Tibial nerve (tissue), 4 donors: Measurements from ENCODE around the gene ZNF385C. TPM values are rescaled to one million over a fixed set of nuclear protein-coding genes. Genes with fewer than 3 reads are reported as not detected.

Experiments used
- DNase-seq, 2 donors: peaks; one replicate each; pipeline ENCODE4 v3.0.0-alpha.2; 2019; ENCODE audit warnings: low spot score in 2 of 2
- H3K27ac ChIP-seq, 4 donors: fragments of 200-600 bp; sonication (generic) in 3 of 4; one replicate each; pipeline ENCODE4 v1.5.1; 2017 to 2019; ENCODE audit warnings: mild to moderate bottlenecking in 1 of 4
- H3K27me3 ChIP-seq, 2 donors: fragments of 200-600 bp; sonication (generic) in 1 of 2; one replicate each; pipeline versions ENCODE4 v1.5.1 to v1.6.0; 2017 to 2019
- H3K36me3 ChIP-seq, 3 donors: fragments of 200-600 bp; sonication (generic); one replicate each; pipeline ENCODE4 v1.5.1; 2018 to 2019
- H3K4me1 ChIP-seq, 4 donors: fragments of 200-600 bp; sonication (generic) in 3 of 4; one replicate each; pipeline ENCODE4 v1.5.1; 2017 to 2019
- H3K4me3 ChIP-seq, 4 donors: fragments of 200-600 bp; sonication (generic) in 3 of 4; one replicate each; pipeline ENCODE4 v1.5.1; 2017 to 2019; ENCODE audit warnings: mild to moderate bottlenecking in 1 of 4, moderate library complexity in 1 of 4
- H3K9me3 ChIP-seq, 4 donors: fragments of 200-600 bp; sonication (generic) in 3 of 4; one replicate each; pipeline ENCODE4 v1.5.1; 2017 to 2019
- CTCF ChIP-seq, 5 experiments: fragments of 200-600 bp in 3 of 5; fragments of 450-650 bp in 2 of 5; sonication (generic) in 3 of 5; IDR thresholded peaks; one replicate each; pipeline ENCODE4 v1.5.1; 2016 to 2019; ENCODE audit warnings: antibody characterized with exemption in 5 of 5, mild to moderate bottlenecking in 3 of 5, moderate library complexity in 2 of 5
- EP300 ChIP-seq, 2 donors: sonication (generic); formaldehyde crosslinking; IDR thresholded peaks; one replicate each; pipeline ENCODE4 v1.6.1; 2017; ENCODE audit warnings: antibody characterized with exemption in 2 of 2, mild to moderate bottlenecking in 1 of 2
- POLR2A ChIP-seq, 2 donors: fragments of 450-650 bp; IDR thresholded peaks; one replicate each; pipeline ENCODE4 v1.6.1; 2017; ENCODE audit warnings: antibody characterized with exemption in 2 of 2, mild to moderate bottlenecking in 2 of 2, moderate library complexity in 2 of 2
- WGBS, 2 donors: methylation state at CpG; one replicate each; pipeline ENCODE4 v1.1.5; 2018; 5-methylcytosine and 5-hydroxymethylcytosine counted together
- total RNA-seq, 4 donors: library from RNA; depleted of rRNA; stranded (reverse); fragments of >200 nt; gene quantifications; one replicate each; pipeline ENCODE4 v1.1.0, GENCODE V29; 2016

The ZNF385C gene
- total RNA-seq, 4 donors from 2014 or later: 0.20 to 1.5 TPM; not detected in 2

GRCh38 chr17:42027961-42028790, 70.1 kb downstream of the ZNF385C start:
- H3K9me3 ChIP-seq: no peaks in the 10 kb centered on the region
- H3K27ac ChIP-seq: no peak overlapping the region
- no peak for TF ChIP-seq CTCF (IDR thresholded peaks at IDR 0.05)
- TF ChIP-seq EP300 (IDR thresholded peaks at IDR 0.05): no peak
- no peak for TF ChIP-seq POLR2A (IDR thresholded peaks at IDR 0.05)
- peaks cover 0 to 17% (median 6%) of the 10 kb centered on the region in 3 donors for H3K36me3 ChIP-seq
- DNase-seq: no peak
- peaks cover 0 to 41% (median 15%) of the 10 kb centered on the region in 4 donors for H3K4me1 ChIP-seq
- H3K27me3 ChIP-seq: no peaks in the 10 kb centered on the region
- H3K4me3 ChIP-seq: no peak overlapping the region
- WGBS, 2 donors: 46 to 53% methylated on average over 19 of the region's 19 CpGs

GRCh38 chr17:42027590-42027889, 70.7 kb downstream of the ZNF385C start:
- H3K27ac ChIP-seq: no peak overlapping the region
- no peaks in the 10 kb centered on the region for H3K9me3 ChIP-seq
- no peaks in the 10 kb centered on the region for H3K27me3 ChIP-seq
- TF ChIP-seq EP300 (IDR thresholded peaks at IDR 0.05) (no peak), POLR2A (IDR thresholded peaks at IDR 0.05) (no peak), CTCF (IDR thresholded peaks at IDR 0.05) (no peak)
- H3K36me3 ChIP-seq: peaks cover 0 to 24% (median 10%) of the 10 kb centered on the region in 3 donors
- DNase-seq: no peak
- H3K4me3 ChIP-seq: no peak overlapping the region
- whole genome bisulfite sequencing, 2 donors: 33 to 59% methylated on average over 1 to 5 of the region's 5 CpGs
- peaks cover 0 to 44% (median 15%) of the 10 kb centered on the region in 4 donors for H3K4me1 ChIP-seq

GRCh38 chr17:42026857-42027589, 71.2 kb downstream of the ZNF385C start:
- H3K27ac ChIP-seq: no peak overlapping the region
- WGBS, 2 donors: 37 to 44% methylated on average over 15 to 16 of the region's 17 CpGs

GRCh38 chr17:42025936-42026335, 72.3 kb downstream of the ZNF385C start:
- Histone ChIP-seq H3K27ac (peak overlapping the region in 1 of 4 donors; percentile 10), H3K36me3 (peaks cover 0 to 34% (median 14%) of the 10 kb centered on the region in 3 donors), H3K4me1 (peaks cover 4 to 59% (median 21%) of the 10 kb centered on the region in 4 donors), H3K9me3 (no peaks in the 10 kb centered on the region), H3K4me3 (no peak overlapping the region), H3K27me3 (no peaks in the 10 kb centered on the region)
- DNase-seq: no peak
- TF ChIP-seq POLR2A (IDR thresholded peaks at IDR 0.05) (no peak), EP300 (IDR thresholded peaks at IDR 0.05) (no peak), CTCF (IDR thresholded peaks at IDR 0.05) (no peak)
- 89 to 97% methylated on average over 3 of the region's 3 CpGs for WGBS, 2 donors

More at GRCh38 chr17:42026857-42027589, 71.2 kb downstream of the ZNF385C start:
- TF ChIP-seq POLR2A (IDR thresholded peaks at IDR 0.05) (no peak), CTCF (IDR thresholded peaks at IDR 0.05) (no peak), EP300 (IDR thresholded peaks at IDR 0.05) (no peak)
- no peak for DNase-seq
- H3K9me3 ChIP-seq: no peaks in the 10 kb centered on the region
- peaks cover 0 to 48% (median 15%) of the 10 kb centered on the region in 4 donors for H3K4me1 ChIP-seq
- H3K27me3 ChIP-seq: no peaks in the 10 kb centered on the region
- no peak overlapping the region for H3K4me3 ChIP-seq
- H3K36me3 ChIP-seq: peaks cover 0 to 29% (median 14%) of the 10 kb centered on the region in 3 donors

- Histone ChIP-seq H3K36me3 (peaks cover 0 to 34% (median 14%) of the 10 kb centered on the region in 3 donors), H3K27ac (peak overlapping the region in 3 of 4 donors; percentile 53 to 80 (median 76)), H3K9me3 (no peaks in the 10 kb centered on the region), H3K4me1 (peaks cover 4 to 65% (median 27%) of the 10 kb centered on the region in 4 donors), H3K27me3 (no peaks in the 10 kb centered on the region), H3K4me3 (no peak overlapping the region)
- no peak for DNase-seq
- TF ChIP-seq POLR2A (IDR thresholded peaks at IDR 0.05) (no peak), EP300 (IDR thresholded peaks at IDR 0.05) (no peak), CTCF (IDR thresholded peaks at IDR 0.05) (no peak)
- 63 to 71% methylated on average over 8 of the region's 8 CpGs for WGBS, 2 donors
Observed at GRCh38 chr17:42025191-42025579, 73.1 kb downstream of the ZNF385C start.
